Measurements from ENCODE around the gene ILDR1.

The ILDR1 gene

GRCh38 chr3:121938141-121938855, 83.7 kb downstream of the ILDR1 start:
- peak; percentile 25 for DNase-seq
